Neural progenitor cell (in vitro differentiated cells): ENCODE data around the gene MAPK8. TPM values are rescaled to one million over a fixed set of nuclear protein-coding genes. Genes with fewer than 3 reads are reported as not detected.
A peak's percentile ranks its signal among the peaks of the same experiment; 100 is the strongest.

Experiments used
- DNase-seq: peaks from one replicate; pipeline ENCODE4 v3.0.0-alpha.2; 2016; ENCODE audit warnings: low spot score
- H2AFZ ChIP-seq: fragments of 200-600 bp; sonication (generic); replicated peaks from 2 replicates; pipeline ENCODE4 v1.6.1; 2016; ENCODE audit warnings: antibody characterized with exemption
- H3F3A ChIP-seq: fragments of 200-600 bp; sonication (generic); 2 replicates; pipeline ENCODE4 v1.6.1; 2016; ENCODE audit warnings: antibody characterized with exemption, low read depth
- H3K27ac ChIP-seq: fragments of 200-600 bp; sonication (generic); 2 replicates; pipeline ENCODE4 v1.5.1; 2016; ENCODE audit warnings: mild to moderate bottlenecking
- H3K27me3 ChIP-seq: fragments of 200-600 bp; sonication (generic); 2 replicates; pipeline ENCODE4 v1.6.1; 2016; ENCODE audit warnings: mild to moderate bottlenecking, moderate library complexity
- H3K36me3 ChIP-seq: fragments of 200-600 bp; sonication (generic); 2 replicates; pipeline ENCODE4 v1.5.1; 2016
- H3K4me1 ChIP-seq: fragments of 200-600 bp; sonication (generic); 2 replicates; pipeline ENCODE4 v1.6.1; 2016; ENCODE audit warnings: mixed run types
- H3K4me2 ChIP-seq: fragments of 200-600 bp; sonication (generic); 2 replicates; pipeline ENCODE4 v1.6.1; 2016
- H3K4me3 ChIP-seq: fragments of 200-600 bp; sonication (generic); 2 replicates; pipeline ENCODE4 v1.5.1; 2016
- H3K79me2 ChIP-seq: fragments of 200-600 bp; sonication (generic); 2 replicates; pipeline ENCODE4 v1.6.1; 2016; ENCODE audit warnings: low read depth
- H3K9ac ChIP-seq: fragments of 200-600 bp; sonication (generic); 2 replicates; pipeline ENCODE4 v1.6.1; 2016
- H3K9me3 ChIP-seq: fragments of 200-600 bp; sonication (generic); 2 replicates; pipeline ENCODE4 v1.5.1; 2016; ENCODE audit warnings: low read depth
- H4K20me1 ChIP-seq: fragments of 200-600 bp; sonication (generic); 2 replicates; pipeline ENCODE4 v1.6.1; 2016; ENCODE audit warnings: low read depth
- H3K27ac Mint-ChIP-seq: 3 replicates; pipeline ENCODE4 v1.8.0; 2021; ENCODE audit warnings: mixed read lengths
- H3K27me3 Mint-ChIP-seq: 2 replicates; pipeline ENCODE4 v1.8.0; 2022; ENCODE audit warnings: low read depth, mild to moderate bottlenecking, inconsistent platforms, moderate library complexity, mixed read lengths; ENCODE audit not compliant: insufficient read depth
- H3K36me3 Mint-ChIP-seq: 3 replicates; pipeline ENCODE4 v1.8.0; 2021; ENCODE audit warnings: mixed read lengths
- H3K4me1 Mint-ChIP-seq: 3 replicates; pipeline ENCODE4 v1.8.0; 2021; ENCODE audit warnings: mixed read lengths
- H3K4me3 Mint-ChIP-seq: 3 replicates; pipeline ENCODE4 v1.8.0; 2021; ENCODE audit warnings: mild to moderate bottlenecking, moderate library complexity, mixed read lengths
- H3K9me3 Mint-ChIP-seq: 3 replicates; pipeline ENCODE4 v1.8.0; 2020; ENCODE audit warnings: mixed read lengths
- CTCF ChIP-seq: fragments of 200-600 bp; sonication (generic); IDR thresholded peaks from 2 replicates; pipeline ENCODE4 v1.5.1; 2017; ENCODE audit warnings: antibody characterized with exemption, mild to moderate bottlenecking
- EZH2 ChIP-seq: fragments of 200-600 bp; sonication (generic); IDR thresholded peaks from 2 replicates; pipeline ENCODE4 v1.6.1; 2017; ENCODE audit warnings: antibody characterized with exemption, mild to moderate bottlenecking, moderate library complexity
- EZH2phosphoT487 ChIP-seq: fragments of 200-600 bp; sonication (generic); IDR thresholded peaks from 2 replicates; pipeline ENCODE4 v1.6.1; 2017; ENCODE audit warnings: antibody characterized with exemption
- total RNA-seq: library from RNA; depleted of rRNA; stranded (reverse); fragments of >200 nt; gene quantifications from 2 replicates; pipeline ENCODE4 v1.2.3, GENCODE V29; 2015; ENCODE audit warnings: low replicate concordance

MAPK8 gene
- total RNA-seq, 1 donor from 2014 or later: 166 TPM

DNA sequence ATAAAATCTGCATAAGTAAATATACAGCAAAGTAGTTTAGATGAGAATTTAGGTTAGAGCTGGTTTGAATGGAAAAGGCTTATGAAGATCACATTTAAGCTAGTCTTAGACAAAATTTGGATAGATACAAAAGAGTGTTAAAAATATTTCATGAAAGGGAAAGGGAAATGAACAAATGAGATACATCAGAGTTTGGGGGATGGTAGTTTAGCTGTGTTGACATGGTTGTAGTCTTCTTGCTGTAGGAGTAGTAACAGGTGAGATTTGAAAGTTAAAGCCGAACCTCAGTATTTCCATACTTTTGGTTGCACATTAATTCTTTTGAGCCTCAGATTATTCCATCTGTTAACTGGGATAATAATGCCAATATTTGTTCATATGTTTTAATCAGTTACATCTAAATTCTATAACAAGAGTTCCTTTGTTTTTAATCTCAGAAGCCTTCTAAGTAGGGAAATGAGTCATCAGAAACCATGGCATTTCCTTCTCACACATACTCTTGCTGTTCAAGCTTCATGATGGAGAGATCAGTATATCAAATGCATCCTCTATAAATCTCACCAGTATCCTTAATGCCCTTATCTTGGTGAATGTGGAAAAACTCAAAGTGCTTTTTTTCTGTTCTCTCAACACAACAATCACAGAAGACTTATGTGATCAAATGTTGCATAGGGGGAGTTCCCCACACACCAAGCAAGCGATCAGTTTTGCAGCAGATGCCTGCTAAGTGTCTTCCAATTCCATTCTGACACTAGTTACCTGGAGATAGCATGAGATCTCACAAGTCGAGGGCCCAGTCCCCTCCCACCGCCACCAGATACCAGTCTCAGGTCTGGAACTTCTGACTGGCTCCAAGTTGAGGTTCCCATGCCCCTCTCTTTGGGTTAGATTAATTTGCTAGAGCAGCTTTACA is 84.7 kb downstream of the MAPK8 start:
- no peak overlapping the region for H3K27ac ChIP-seq
- H3K36me3 ChIP-seq: no peaks in the 10 kb centered on the region
- no peak overlapping the region for H3K4me3 Mint-ChIP-seq
- H3K4me2 ChIP-seq: no peak overlapping the region
- H3K79me2 ChIP-seq: peaks cover 78% of the 10 kb centered on the region
- H3K27me3 Mint-ChIP-seq: peaks cover 2% of the 10 kb centered on the region
- H3K4me1 ChIP-seq: no peaks in the 10 kb centered on the region
- H4K20me1 ChIP-seq: peaks cover 43% of the 10 kb centered on the region
- TF ChIP-seq EZH2 (no peak), CTCF (no peak), EZH2phosphoT487 (no peak)
- no peak overlapping the region for H3K27ac Mint-ChIP-seq
- H3K27me3 ChIP-seq: no peaks in the 10 kb centered on the region
- no peak overlapping the region for H3K9ac ChIP-seq
- DNase-seq: no peak
- no peaks in the 10 kb centered on the region for H3K9me3 Mint-ChIP-seq
- H3K4me3 ChIP-seq: no peak overlapping the region
- H3K9me3 ChIP-seq: no peaks in the 10 kb centered on the region
- no peaks in the 10 kb centered on the region for H3K4me1 Mint-ChIP-seq
- no peak overlapping the region for H2AFZ ChIP-seq
- no peaks in the 10 kb centered on the region for H3K36me3 Mint-ChIP-seq
- H3F3A ChIP-seq: no peaks in the 10 kb centered on the region

- Mint-ChIP-seq H3K27ac (no peak overlapping the region), H3K36me3 (no peaks in the 10 kb centered on the region), H3K27me3 (peaks cover 2% of the 10 kb centered on the region), H3K9me3 (no peaks in the 10 kb centered on the region), H3K4me3 (no peak overlapping the region), H3K4me1 (no peaks in the 10 kb centered on the region)
- Histone ChIP-seq H3K36me3 (no peaks in the 10 kb centered on the region), H3K4me3 (no peak overlapping the region), H3F3A (no peaks in the 10 kb centered on the region), H3K27ac (no peak overlapping the region), H4K20me1 (peaks cover 42% of the 10 kb centered on the region), H3K4me2 (no peak overlapping the region), H3K79me2 (peaks cover 76% of the 10 kb centered on the region), H3K9me3 (no peaks in the 10 kb centered on the region), H3K4me1 (no peaks in the 10 kb centered on the region), H3K27me3 (no peaks in the 10 kb centered on the region), H2AFZ (no peak overlapping the region), H3K9ac (no peak overlapping the region)
- no peak for DNase-seq
- no peak for TF ChIP-seq CTCF
- no peak for TF ChIP-seq EZH2
- TF ChIP-seq EZH2phosphoT487: no peak
These were observed 85.5 kb downstream of the MAPK8 start for GRCh38 chr10:48391994-48392393.

GRCh38 chr10:48398261-48398660 is 91.8 kb downstream of the MAPK8 start:
- no peak overlapping the region for H3K9ac ChIP-seq
- H3K9me3 ChIP-seq: no peaks in the 10 kb centered on the region
- peak overlapping the region; percentile 55 for H3K4me2 ChIP-seq
- no peak for DNase-seq
- Mint-ChIP-seq H3K27ac (no peak overlapping the region), H3K4me1 (peaks cover 33% of the 10 kb centered on the region), H3K36me3 (peaks cover 1% of the 10 kb centered on the region), H3K9me3 (no peaks in the 10 kb centered on the region), H3K4me3 (no peak overlapping the region), H3K27me3 (no peaks in the 10 kb centered on the region)
- H3K27me3 ChIP-seq: no peaks in the 10 kb centered on the region
- H3K79me2 ChIP-seq: peaks cover 88% of the 10 kb centered on the region
- TF ChIP-seq EZH2phosphoT487 (no peak), EZH2 (no peak), CTCF (no peak)
- peaks cover 28% of the 10 kb centered on the region for H3F3A ChIP-seq
- peaks cover 20% of the 10 kb centered on the region for H3K4me1 ChIP-seq
- H3K4me3 ChIP-seq: no peak overlapping the region
- no peaks in the 10 kb centered on the region for H3K36me3 ChIP-seq
- no peak overlapping the region for H2AFZ ChIP-seq
- H4K20me1 ChIP-seq: peaks cover 73% of the 10 kb centered on the region
- H3K27ac ChIP-seq: no peak overlapping the region
